ENCODE data around the gene ASCL5. TPM values are rescaled to one million over a fixed set of nuclear protein-coding genes. Genes with fewer than 3 reads are reported as not detected.
"Not testable (repeated sequence)": the region's sequence is repeated elsewhere in the genome, so short reads cannot be mapped to it uniquely, and the experiment has no call there.

ASCL5 gene
- total RNA-seq, 1 donor from 2014 or later = not detected

GRCh38 chr1:201163707-201164106 lies 36.7 kb upstream of the ASCL5 start:
- intact Hi-C loops (cut with micrococcal nuclease) = no loop called here
- Mint-ChIP-seq H3K27ac (no peak overlapping the region), H3K4me3 (no peak overlapping the region), H3K4me1 (no peaks in the 10 kb centered on the region), H3K27me3 (peaks cover 31% of the 10 kb centered on the region), H3K36me3 (ENCODE audit: low read depth) (no peaks in the 10 kb centered on the region), H3K9me3 (no peaks in the 10 kb centered on the region)
- no peak for DNase-seq

- H3K4me3 Mint-ChIP-seq; DNase-seq; H3K36me3 Mint-ChIP-seq (ENCODE audit: low read depth); H3K9me3 Mint-ChIP-seq; H3K4me1 Mint-ChIP-seq; intact Hi-C loops (cut with micrococcal nuclease); H3K27ac Mint-ChIP-seq: not testable (repeated sequence)
- peaks cover 30% of the 10 kb centered on the region for H3K27me3 Mint-ChIP-seq
These were observed 36.1 kb upstream of the ASCL5 start for GRCh38 chr1:201163036-201163435.

GRCh38 chr1:201157949-201158348 lies 31.0 kb upstream of the ASCL5 start:
- Mint-ChIP-seq H3K9me3 (no peaks in the 10 kb centered on the region), H3K4me3 (no peak overlapping the region), H3K36me3 (ENCODE audit: low read depth) (no peaks in the 10 kb centered on the region), H3K27ac (no peak overlapping the region), H3K27me3 (peaks cover 23% of the 10 kb centered on the region), H3K4me1 (peaks cover 9% of the 10 kb centered on the region)
- DNase-seq = no peak
- intact Hi-C loops (cut with micrococcal nuclease) = no loop called here

- intact Hi-C loops (cut with micrococcal nuclease) = no loop called here
- Mint-ChIP-seq H3K27ac (no peak overlapping the region), H3K36me3 (ENCODE audit: low read depth) (peaks cover 1% of the 10 kb centered on the region), H3K9me3 (no peaks in the 10 kb centered on the region), H3K4me3 (no peak overlapping the region), H3K4me1 (peaks cover 13% of the 10 kb centered on the region), H3K27me3 (peaks cover 19% of the 10 kb centered on the region)
- no peak for DNase-seq
These were observed 29.8 kb upstream of the ASCL5 start for GRCh38 chr1:201156819-201157218.

GRCh38 chr1:201156346-201156745 lies 29.4 kb upstream of the ASCL5 start:
- peaks cover 13% of the 10 kb centered on the region for H3K4me1 Mint-ChIP-seq
- H3K27ac Mint-ChIP-seq = no peak overlapping the region
- H3K4me3 Mint-ChIP-seq = no peak overlapping the region

GRCh38 chr1:201155354-201155753 lies 28.4 kb upstream of the ASCL5 start:
- intact Hi-C loops (cut with micrococcal nuclease) = no loop called here
- Mint-ChIP-seq H3K36me3 (ENCODE audit: low read depth) (peaks cover 10% of the 10 kb centered on the region), H3K9me3 (no peaks in the 10 kb centered on the region), H3K27ac (no peak overlapping the region), H3K4me3 (no peak overlapping the region), H3K27me3 (peaks cover 16% of the 10 kb centered on the region), H3K4me1 (peaks cover 13% of the 10 kb centered on the region)
- DNase-seq = no peak

More at GRCh38 chr1:201156346-201156745, 29.4 kb upstream of the ASCL5 start:
- intact Hi-C loops (cut with micrococcal nuclease) = no loop called here
- Mint-ChIP-seq H3K36me3 (ENCODE audit: low read depth) (peaks cover 3% of the 10 kb centered on the region), H3K27me3 (peaks cover 19% of the 10 kb centered on the region), H3K9me3 (no peaks in the 10 kb centered on the region)
- no peak for DNase-seq

GRCh38 chr1:201154389-201155165 lies 27.6 kb upstream of the ASCL5 start, which contains the start of gene TMEM9:
TSS of gene TMEM9 (minus strand) at chr1:201154474. CDS start at chr1:201153923, 551 bp downstream.
- no peaks in the 10 kb centered on the region for H3K9me3 Mint-ChIP-seq
- peak within 1 kb of the TSS; percentile 86 for H3K27ac Mint-ChIP-seq
- peak; percentile 99 for DNase-seq
- intact Hi-C loops (cut with micrococcal nuclease) = loop anchor here (1.0 kb wide), 1 partner anchor 17 kb away; no protein-coding TSS in a partner anchor
- H3K4me3 Mint-ChIP-seq = peak within 1 kb of the TSS; percentile 90
- peaks cover 13% of the 10 kb centered on the region for H3K4me1 Mint-ChIP-seq
- H3K27me3 Mint-ChIP-seq = peaks cover 16% of the 10 kb centered on the region
- peaks cover 10% of the 10 kb centered on the region for H3K36me3 Mint-ChIP-seq (ENCODE audit: low read depth)

- peaks cover 16% of the 10 kb centered on the region for H3K27me3 Mint-ChIP-seq
- intact Hi-C loops (cut with micrococcal nuclease) = loop anchor here (1.0 kb wide), 1 partner anchor 18 kb away; no protein-coding TSS in a partner anchor
- peak overlapping the region; percentile 90 for H3K4me3 Mint-ChIP-seq
- H3K36me3 Mint-ChIP-seq (ENCODE audit: low read depth) = peaks cover 10% of the 10 kb centered on the region
- no peaks in the 10 kb centered on the region for H3K9me3 Mint-ChIP-seq
- peaks cover 13% of the 10 kb centered on the region for H3K4me1 Mint-ChIP-seq
- H3K27ac Mint-ChIP-seq = peak overlapping the region; percentile 86
- no peak for DNase-seq
These were observed 26.7 kb upstream of the ASCL5 start for GRCh38 chr1:201153474-201154388.

- no peak overlapping the region for H3K27ac Mint-ChIP-seq
- intact Hi-C loops (cut with micrococcal nuclease) = loop anchor here (1.0 kb wide), 1 partner anchor 74 kb away; no protein-coding TSS in a partner anchor
- DNase-seq = peak; percentile 63
- H3K4me1 Mint-ChIP-seq = peaks cover 8% of the 10 kb centered on the region
- no peak overlapping the region for H3K4me3 Mint-ChIP-seq
- H3K9me3 Mint-ChIP-seq = no peaks in the 10 kb centered on the region
- peaks cover 1% of the 10 kb centered on the region for H3K27me3 Mint-ChIP-seq
- H3K36me3 Mint-ChIP-seq (ENCODE audit: low read depth) = peaks cover 12% of the 10 kb centered on the region
These were observed 22.4 kb upstream of the ASCL5 start for GRCh38 chr1:201149400-201149799.

- Mint-ChIP-seq H3K27me3 (no peaks in the 10 kb centered on the region), H3K4me1 (peaks cover 2% of the 10 kb centered on the region), H3K9me3 (no peaks in the 10 kb centered on the region), H3K36me3 (ENCODE audit: low read depth) (peaks cover 21% of the 10 kb centered on the region), H3K4me3 (no peak overlapping the region), H3K27ac (no peak overlapping the region)
- no peak for DNase-seq
- intact Hi-C loops (cut with micrococcal nuclease) = no loop called here
These were observed 20.5 kb upstream of the ASCL5 start for GRCh38 chr1:201147396-201148015.

- DNase-seq = no peak
- no peak overlapping the region for H3K4me3 Mint-ChIP-seq
- peaks cover 20% of the 10 kb centered on the region for H3K36me3 Mint-ChIP-seq (ENCODE audit: low read depth)
- no peak overlapping the region for H3K27ac Mint-ChIP-seq
- no peaks in the 10 kb centered on the region for H3K9me3 Mint-ChIP-seq
- H3K4me1 Mint-ChIP-seq = no peaks in the 10 kb centered on the region
- intact Hi-C loops (cut with micrococcal nuclease) = no loop called here
- H3K27me3 Mint-ChIP-seq = no peaks in the 10 kb centered on the region
These were observed 19.8 kb upstream of the ASCL5 start for GRCh38 chr1:201146626-201147390.

GRCh38 chr1:201145816-201146215 lies 18.8 kb upstream of the ASCL5 start:
- no peak overlapping the region for H3K4me3 Mint-ChIP-seq

GRCh38 chr1:201145132-201145531 lies 18.1 kb upstream of the ASCL5 start:
- no peaks in the 10 kb centered on the region for H3K27me3 Mint-ChIP-seq
- peaks cover 11% of the 10 kb centered on the region for H3K36me3 Mint-ChIP-seq (ENCODE audit: low read depth)
- no peaks in the 10 kb centered on the region for H3K4me1 Mint-ChIP-seq
- intact Hi-C loops (cut with micrococcal nuclease) = no loop called here
- H3K27ac Mint-ChIP-seq = no peak overlapping the region
- H3K4me3 Mint-ChIP-seq = no peak overlapping the region
- H3K9me3 Mint-ChIP-seq = no peaks in the 10 kb centered on the region
- DNase-seq = no peak

More at GRCh38 chr1:201145816-201146215, 18.8 kb upstream of the ASCL5 start:
- Mint-ChIP-seq H3K4me1 (no peaks in the 10 kb centered on the region), H3K36me3 (ENCODE audit: low read depth) (peaks cover 13% of the 10 kb centered on the region), H3K9me3 (no peaks in the 10 kb centered on the region), H3K27ac (no peak overlapping the region), H3K27me3 (no peaks in the 10 kb centered on the region)
- no peak for DNase-seq
- intact Hi-C loops (cut with micrococcal nuclease) = no loop called here

Measured in activated CD4-positive, alpha-beta T cell treated with anti-CD3 and anti-CD28 coated beads, Interleukin-2, amount 10 ng/mL, durations not matched to agents 24 days and 14 days (primary cell).